PC-9 (cell line): ENCODE measurements around the gene LSMEM2.

ENCODE experiments used
- EZH2 ChIP-seq: fragments of 200-600 bp; sonication (generic); IDR thresholded peaks from 2 replicates; pipeline ENCODE4 v1.8.0; 2017; ENCODE audit warnings: antibody characterized with exemption, low read depth
- TF ChIP-seq, protein P1 (sequence below): fragments of 200-600 bp; sonication (generic); conservative IDR thresholded peaks from 2 replicates; pipeline ENCODE4 v1.6.1; 2017; ENCODE audit warnings: mixed run types, antibody characterized with exemption, mild to moderate bottlenecking, moderate library complexity

DNA sequence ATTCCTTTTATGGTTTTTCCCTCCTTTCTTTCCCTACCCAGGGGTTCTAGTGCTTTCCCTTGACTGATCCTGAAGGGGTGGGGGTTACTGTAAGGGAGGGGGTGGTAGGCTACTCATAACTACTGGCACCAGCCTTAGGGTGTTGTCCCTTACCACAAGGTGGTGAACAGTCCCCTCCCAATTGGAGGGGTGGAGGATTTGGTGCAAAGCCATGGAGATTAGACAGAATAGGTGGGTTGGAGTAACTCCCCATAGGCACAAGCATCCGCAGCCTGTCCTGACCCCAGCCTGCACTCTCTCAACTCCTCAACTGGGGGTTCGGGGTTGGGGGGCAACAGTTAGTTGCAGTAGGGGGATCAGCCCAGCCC is 46.2 kb downstream of the LSMEM2 start:
- TF ChIP-seq, protein P1, sequence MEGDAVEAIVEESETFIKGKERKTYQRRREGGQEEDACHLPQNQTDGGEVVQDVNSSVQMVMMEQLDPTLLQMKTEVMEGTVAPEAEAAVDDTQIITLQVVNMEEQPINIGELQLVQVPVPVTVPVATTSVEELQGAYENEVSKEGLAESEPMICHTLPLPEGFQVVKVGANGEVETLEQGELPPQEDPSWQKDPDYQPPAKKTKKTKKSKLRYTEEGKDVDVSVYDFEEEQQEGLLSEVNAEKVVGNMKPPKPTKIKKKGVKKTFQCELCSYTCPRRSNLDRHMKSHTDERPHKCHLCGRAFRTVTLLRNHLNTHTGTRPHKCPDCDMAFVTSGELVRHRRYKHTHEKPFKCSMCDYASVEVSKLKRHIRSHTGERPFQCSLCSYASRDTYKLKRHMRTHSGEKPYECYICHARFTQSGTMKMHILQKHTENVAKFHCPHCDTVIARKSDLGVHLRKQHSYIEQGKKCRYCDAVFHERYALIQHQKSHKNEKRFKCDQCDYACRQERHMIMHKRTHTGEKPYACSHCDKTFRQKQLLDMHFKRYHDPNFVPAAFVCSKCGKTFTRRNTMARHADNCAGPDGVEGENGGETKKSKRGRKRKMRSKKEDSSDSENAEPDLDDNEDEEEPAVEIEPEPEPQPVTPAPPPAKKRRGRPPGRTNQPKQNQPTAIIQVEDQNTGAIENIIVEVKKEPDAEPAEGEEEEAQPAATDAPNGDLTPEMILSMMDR: no peak
- TF ChIP-seq EZH2: no peak
